Keratinocyte (primary cell): ENCODE results near the gene ZDHHC1.

ENCODE experiments used
- CTCF ChIP-seq, 3 experiments: IDR thresholded peaks in 1 of 3; conservative IDR thresholded peaks in 1 of 3; optimal IDR thresholded peaks in 1 of 3; 2 replicates in 2 of 3; 3 replicates in 1 of 3; pipeline versions ENCODE3 to v1.5.1; 2011; ENCODE audit warnings: low read length in 3 of 3, mild to moderate bottlenecking in 3 of 3, moderate library complexity in 2 of 3, control low read depth in 1 of 3, inconsistent platforms in 1 of 3; ENCODE audit not compliant: insufficient read depth in 2 of 3; ENCODE audit errors: extremely low read depth in 1 of 3
- EZH2 ChIP-seq: IDR thresholded peaks from one replicate; pipeline ENCODE4 v1.6.1; 2012; ENCODE audit warnings: inconsistent platforms, mild to moderate bottlenecking, low read length, moderate library complexity

DNA sequence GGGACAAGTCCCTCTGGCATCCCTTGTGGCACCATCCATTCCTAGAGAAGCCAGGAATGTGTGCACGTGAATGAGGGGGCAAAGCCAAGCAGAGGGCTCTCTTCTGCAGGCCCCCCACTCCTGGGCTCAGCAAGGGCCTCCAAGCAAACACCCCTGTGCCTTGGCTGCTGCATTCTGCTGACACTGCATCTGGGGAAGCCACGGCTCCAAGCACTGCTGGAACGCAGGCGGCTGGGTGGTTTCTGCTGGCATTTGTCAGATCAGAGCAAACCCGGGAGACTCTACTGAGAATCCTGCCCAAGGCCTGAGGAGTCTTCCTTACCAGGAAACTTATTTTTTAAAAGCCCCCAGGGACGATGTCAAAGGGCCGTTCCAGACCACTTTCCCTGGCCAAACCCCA lies 41.3 kb upstream of the ZDHHC1 start:
- TF ChIP-seq CTCF (optimal IDR thresholded peaks at IDR 0.05 in 1 of 3, IDR thresholded peaks at IDR 0.05 in 1 of 3, conservative IDR thresholded peaks at IDR 0.05 in 1 of 3; ENCODE audit: extremely low read depth in 1 of 3, insufficient read depth in 2 of 3, low read length in 3 of 3) (no peak), EZH2 (no peak)
